Measurements from ENCODE around the gene MYT1.
"Not testable (repeated sequence)": the region's sequence is repeated elsewhere in the genome, so short reads cannot be mapped to it uniquely, and the experiment has no call there.

The MYT1 gene

DNA sequence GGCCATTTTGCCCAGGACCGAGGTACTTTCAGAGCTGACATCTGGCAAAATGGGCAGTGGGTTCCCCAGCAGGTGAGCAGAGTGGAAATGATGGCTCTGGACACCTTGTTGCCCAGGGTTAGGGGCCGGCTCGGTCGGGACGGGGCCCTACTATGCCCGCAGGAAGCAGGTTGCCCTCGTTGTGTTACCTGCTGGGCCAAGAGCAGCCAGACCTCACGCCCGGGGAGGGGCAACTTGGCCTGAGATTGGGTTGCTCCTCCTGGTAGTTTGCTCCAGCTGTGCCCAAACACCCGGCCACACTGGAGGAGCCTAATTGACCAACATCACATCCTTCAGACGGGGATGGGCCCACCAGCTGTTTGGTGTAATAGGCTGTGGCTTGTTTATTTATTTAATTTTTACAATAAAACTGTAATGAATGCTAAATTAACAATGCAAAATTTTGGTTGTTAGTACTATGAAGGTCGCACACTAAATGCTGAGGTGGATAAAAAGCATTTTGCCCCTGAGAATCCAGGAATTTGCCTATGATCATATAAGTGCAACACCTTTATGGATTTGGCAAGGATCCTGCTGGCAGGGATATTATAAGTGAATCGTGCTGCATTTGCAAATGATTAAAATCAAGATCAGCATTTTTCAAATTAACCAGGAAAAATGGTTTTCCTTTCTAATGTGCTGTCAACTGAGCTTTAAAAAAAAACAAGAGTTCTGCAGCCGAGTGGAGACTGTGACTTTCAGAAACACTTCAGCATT lies 64.7 kb downstream of the MYT1 start:
- in situ Hi-C loops (cut with MboI; ENCODE audit: low sequenced_read_pairs), result no loop called here

DNA sequence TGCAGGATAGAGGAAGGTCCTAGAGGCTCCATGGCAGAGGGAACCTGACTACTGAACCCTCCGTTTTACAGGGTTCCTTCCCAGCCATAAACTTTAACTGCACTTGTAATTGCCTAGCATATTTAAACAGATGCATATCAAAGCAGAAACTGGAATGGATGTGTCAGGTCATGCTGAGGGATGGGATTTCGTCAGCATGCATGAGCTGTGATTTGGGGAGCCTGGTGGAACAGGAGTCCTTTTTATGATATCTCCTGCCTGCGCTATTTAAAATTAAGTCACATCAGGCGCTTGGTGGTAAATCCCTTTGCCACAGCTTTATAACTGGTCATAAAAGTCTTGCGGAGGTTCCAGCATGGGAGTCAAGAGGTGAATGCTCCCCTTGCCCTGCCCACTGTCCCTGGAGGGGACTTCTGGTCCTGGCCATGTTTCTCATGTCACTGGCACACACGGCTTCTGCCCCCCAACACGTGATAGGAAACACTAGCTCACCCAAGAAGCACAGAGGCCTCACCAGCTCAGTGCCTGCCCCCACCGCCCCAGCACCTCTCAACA lies 65.3 kb downstream of the MYT1 start:
- in situ Hi-C loops (cut with MboI; ENCODE audit: low sequenced_read_pairs), result no loop called here

DNA sequence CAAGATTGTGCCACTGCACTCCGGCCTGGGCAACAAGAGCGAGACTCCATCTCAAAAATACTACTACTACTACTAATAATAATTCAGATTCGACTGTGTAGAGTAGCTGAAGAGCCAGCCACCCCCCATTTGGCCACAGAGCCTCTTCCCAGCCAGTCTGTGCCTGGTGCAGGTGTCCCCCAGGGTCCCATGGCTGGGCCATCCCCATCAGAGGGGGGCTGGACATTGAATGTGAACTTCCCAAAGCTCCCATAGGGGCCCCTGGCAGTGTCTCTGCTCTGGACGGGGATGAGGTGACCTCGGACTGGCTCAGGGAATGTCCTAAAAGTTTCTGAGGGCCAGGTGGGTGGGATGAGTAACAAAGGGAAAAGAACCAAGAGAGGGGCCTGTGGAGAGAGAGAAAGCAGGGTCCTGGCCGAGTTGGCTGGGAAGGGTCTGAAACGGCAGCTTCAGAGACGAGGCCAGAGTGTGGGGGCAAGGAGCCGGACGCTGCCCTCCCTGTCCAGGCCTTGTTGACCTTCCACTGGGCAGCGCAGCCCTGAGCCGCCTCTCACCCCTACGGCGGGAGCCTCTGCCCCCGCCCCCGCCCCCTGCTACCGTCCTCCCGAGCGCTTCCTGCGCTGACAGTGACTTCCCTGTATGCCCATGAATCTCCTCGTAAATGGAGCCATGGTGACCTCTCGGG lies 66.4 kb downstream of the MYT1 start:
- in situ Hi-C loops (cut with MboI; ENCODE audit: low sequenced_read_pairs), result no loop called here

DNA sequence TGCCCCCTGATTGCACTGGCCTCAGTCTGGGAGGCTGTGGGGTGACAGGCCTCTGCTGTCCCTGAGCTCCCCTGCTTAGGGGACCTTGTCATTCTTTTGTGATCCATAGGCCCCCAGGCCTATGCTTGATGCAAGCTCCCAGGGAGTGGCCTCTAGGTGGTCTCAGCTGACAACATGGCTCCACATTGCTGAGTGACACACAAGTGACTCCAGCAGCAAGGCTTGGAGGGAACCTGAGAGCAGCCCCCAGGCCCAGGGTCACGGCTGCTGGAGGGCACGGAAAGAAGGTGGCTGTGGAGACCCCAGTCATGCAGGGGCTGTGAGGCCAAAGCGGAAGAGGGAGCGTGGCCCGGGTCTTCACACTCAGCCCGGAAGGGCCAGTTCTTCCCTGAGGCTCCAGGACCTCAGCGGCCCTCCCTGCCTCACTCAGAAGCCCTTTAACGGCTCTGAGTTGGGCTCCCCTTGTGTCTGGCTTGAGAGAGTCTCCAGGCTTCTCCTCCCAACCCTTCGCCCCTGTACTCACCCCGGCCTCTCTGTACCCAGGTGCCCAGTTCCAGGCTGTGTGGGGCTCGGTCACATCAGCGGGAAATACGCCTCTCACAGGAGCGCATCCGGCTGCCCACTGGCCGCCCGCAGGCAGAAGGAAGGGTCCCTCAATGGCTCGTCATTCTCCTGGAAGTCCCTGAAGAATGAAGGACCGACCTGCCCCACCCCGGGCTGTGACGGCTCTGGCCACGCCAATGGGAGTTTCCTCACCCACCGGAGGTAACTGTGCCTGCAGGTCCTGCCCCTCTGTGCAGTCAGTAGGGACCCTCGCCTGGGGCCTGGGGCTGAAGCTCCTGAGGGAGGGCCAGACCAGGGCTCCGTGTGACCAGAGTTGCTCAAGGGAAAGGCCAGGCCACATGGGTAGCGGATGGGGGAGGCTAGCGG lies 67.6 kb downstream of the MYT1 start:
- in situ Hi-C loops (cut with MboI; ENCODE audit: low sequenced_read_pairs), result no loop called here

DNA sequence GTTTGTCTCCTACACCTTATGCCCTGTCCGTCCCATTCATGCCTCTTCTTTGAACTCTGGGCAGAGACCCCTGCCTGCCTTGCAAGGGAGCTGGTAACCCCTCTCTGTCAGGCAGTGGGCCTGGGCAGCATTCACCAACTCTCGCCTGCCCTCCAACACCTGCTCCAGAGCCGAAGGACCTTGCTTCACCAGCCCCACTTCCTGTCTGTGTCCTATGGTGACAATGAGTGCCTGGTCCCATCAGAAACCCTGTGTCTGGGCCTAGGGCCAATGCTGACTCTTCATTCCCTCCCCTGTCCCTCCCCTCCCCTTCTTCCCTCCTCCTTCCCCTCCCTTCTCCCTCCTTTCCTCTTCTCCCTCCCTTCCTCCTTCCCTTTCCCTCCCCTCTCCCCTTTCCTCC lies 68.5 kb downstream of the MYT1 start:
- in situ Hi-C loops (cut with MboI; ENCODE audit: low sequenced_read_pairs), result no loop called here

DNA sequence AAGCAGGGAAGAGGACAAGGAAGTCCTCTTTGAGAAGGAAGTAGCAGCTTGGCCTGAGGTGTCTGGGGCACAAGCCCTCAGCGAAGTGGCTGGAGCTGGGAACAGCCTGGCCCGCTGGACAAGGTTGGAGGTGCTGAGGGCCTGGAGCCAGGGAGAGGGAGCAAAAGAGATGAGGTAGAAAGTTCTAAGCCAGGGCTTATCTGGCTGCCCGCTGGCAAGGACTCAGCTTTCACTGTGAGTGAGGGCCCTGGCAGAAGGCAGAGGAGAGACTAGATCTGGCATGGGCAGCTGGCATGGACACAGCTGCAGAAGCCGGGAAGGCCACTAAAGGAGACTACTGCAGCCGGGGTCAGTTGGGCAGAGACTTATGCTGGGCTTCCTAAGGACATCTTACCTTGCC lies 69.5 kb downstream of the MYT1 start:
- in situ Hi-C loops (cut with MboI; ENCODE audit: low sequenced_read_pairs), result no loop called here

DNA sequence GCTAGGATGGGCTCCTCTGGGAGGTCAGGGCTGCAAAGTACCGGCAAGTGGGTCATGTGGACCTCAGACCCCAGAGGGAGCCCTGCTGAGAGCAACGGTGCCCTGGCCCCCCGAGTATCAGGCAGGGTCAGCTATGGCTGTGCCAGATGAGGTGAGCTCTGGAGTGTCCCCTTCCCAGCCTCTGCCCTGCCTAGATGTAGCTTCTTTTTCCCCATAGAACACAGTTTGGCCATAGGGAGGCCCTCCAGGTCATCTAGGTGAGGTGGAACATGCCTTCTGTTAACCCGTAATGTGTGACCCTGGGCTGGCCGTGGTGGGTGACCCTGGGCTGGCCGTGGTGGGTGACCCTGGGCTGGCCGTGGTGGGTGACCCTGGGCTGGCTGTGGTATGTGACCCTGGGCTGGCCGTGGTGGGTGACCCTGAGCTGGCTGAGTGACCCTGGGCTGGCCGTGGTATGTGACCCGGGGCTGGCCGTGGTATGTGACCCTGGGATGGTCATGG lies 70.1 kb downstream of the MYT1 start:
- in situ Hi-C loops (cut with MboI; ENCODE audit: low sequenced_read_pairs), result no loop called here

DNA sequence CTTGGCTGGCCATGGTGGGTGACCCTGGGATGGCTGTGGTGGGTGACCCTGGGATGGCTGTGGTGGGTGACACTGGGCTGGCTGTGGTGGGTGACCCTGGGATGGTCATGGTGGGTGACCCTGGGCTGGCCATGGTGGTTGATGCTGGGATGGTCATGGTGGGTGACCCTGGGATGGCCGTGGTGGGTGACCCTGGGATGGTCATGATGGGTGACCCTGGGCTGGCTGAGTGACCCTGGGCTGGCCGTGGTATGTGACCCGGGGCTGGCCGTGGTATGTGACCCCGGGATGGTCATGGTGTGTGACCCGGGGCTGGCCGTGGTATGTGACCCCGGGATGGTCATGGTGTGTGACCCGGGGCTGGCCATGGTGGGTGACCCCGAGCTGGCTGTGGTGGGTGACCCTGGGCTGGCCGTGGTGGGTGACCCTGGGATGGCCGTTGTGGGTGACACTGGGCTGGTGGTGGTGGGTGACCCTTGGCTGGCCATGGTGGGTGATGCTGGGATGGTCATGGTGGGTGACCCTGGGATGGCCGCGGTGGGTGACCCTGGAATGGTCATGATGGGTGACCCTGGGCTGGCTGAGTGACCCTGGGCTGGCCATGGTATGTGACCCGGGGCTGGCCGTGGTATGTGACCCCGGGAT lies 70.8 kb downstream of the MYT1 start:
- in situ Hi-C loops (cut with MboI; ENCODE audit: low sequenced_read_pairs), result not testable (repeated sequence)

DNA sequence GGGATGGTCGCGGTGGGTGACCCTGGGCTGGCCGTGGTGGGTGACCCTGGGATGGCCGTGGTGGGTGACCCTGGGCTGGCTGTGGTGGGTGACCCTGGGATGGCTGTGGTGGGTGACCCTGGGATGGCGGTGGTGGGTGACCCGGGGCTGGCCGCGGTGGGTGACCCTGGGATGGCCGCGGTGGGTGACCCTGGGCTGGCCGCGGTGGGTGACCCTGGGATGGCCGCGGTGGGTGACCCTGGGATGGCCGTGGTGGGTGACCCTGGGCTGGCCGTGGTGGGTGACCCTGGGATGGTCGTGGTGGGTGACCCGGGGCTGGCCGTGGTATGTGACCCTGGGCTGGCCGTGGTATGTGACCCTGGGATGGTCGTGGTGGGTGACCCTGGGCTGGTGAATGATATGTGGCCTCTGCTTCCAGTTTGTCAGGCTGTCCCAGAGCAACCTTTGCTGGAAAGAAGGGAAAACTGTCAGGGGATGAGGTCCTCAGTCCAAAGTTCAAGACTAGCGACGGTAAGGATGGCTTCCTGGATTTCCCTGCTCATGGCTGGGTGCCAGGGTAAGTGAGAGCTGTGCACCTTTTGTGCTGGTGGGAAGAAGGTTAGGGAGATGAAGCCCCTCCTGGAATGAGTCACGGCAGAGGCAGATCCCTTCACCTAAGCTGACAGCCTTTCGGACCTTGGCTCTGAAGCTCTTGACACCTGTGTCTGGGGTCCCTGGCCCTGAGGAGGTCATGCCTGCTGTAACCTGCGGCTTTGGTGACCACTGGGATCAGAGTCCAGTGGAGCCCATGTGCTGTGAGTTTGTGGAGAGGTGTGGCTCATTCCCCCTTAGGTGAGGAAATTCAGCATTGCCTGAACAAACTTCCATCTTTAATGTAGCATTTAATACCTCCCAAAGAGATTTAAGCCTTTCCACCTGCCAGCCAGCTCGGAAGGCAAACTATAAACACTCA lies 72.2 kb downstream of the MYT1 start:
- in situ Hi-C loops (cut with MboI; ENCODE audit: low sequenced_read_pairs), result no loop called here

DNA sequence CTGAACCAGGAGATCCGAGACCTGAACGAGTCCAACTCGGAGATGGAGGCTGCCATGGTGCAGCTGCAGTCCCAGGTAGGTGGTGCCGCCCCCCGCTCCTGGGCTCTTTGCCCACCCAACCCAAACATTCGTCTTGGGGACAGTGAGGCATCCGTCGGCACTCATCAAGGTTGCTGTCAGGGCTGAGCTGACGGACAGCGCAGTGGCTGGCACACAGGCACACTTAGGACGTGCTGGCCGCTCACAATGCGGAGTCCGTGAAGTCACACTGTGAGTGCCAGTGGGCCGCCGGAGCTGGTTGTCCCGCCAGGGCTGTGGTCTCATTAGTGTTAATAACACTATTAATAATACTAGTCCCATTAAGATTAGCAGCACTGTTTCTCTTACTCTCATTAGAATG lies 73.1 kb downstream of the MYT1 start:
- in situ Hi-C loops (cut with MboI; ENCODE audit: low sequenced_read_pairs), result no loop called here

DNA sequence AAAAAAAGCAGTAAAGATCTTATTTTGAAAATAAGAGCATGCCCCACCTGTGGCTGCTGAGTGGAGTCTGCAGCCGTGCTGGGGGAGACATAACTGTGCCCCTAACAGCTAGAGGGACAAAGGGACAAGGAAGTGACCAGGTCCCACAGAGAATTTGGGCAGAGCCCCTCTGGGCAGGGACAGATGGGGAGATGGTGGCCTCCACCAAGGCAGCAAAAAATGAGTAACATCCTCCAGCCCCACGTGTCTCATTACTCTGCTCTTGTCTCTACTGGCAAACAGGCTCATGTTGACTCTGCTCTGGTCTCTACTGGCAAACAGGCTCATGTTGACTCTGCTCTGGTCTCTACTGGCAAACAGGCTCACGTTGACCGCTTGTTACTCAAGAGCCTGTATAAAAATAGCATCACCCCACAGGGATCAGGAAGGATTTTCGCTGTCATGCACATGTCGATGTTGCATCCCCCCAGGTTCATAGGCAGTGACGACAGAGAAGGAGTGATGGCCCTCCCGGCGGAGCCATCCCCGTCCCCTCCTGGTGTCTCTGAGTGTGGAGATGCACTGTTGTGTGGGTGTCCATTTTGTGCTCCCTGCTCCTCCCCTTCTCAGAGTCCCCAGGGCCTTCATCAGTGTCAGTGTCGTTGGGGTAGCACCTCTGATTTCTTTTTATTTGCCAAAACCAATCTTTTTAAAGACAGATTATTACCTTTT lies 74.0 kb downstream of the MYT1 start:
- in situ Hi-C loops (cut with MboI; ENCODE audit: low sequenced_read_pairs), result no loop called here

DNA sequence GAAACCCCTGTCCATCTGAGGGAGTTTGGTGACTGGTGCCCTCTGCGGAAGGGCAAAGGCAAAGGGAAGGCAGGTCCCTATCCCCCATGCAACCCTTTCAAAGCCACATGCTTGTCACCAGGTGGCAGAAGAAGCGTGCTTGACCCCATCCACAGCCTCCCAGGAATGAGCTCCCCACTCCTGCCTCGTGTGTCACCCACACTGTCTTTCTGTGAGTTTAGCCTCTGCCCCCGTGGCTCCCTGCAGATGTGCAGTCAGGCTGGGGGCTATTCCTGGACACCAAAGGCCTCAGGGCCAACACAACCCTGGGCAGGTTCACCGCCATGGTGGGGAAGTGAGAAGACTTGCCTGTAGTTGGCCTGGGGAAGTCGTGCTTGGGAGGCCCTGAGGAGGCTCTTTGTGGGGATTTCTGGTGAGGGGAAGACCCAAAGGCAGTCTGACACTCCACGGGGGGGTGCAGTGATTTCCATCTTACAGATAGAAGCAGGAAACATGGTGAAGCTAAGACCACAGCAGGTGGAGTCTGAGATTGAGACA lies 74.7 kb downstream of the MYT1 start:
- in situ Hi-C loops (cut with MboI; ENCODE audit: low sequenced_read_pairs), result no loop called here

DNA sequence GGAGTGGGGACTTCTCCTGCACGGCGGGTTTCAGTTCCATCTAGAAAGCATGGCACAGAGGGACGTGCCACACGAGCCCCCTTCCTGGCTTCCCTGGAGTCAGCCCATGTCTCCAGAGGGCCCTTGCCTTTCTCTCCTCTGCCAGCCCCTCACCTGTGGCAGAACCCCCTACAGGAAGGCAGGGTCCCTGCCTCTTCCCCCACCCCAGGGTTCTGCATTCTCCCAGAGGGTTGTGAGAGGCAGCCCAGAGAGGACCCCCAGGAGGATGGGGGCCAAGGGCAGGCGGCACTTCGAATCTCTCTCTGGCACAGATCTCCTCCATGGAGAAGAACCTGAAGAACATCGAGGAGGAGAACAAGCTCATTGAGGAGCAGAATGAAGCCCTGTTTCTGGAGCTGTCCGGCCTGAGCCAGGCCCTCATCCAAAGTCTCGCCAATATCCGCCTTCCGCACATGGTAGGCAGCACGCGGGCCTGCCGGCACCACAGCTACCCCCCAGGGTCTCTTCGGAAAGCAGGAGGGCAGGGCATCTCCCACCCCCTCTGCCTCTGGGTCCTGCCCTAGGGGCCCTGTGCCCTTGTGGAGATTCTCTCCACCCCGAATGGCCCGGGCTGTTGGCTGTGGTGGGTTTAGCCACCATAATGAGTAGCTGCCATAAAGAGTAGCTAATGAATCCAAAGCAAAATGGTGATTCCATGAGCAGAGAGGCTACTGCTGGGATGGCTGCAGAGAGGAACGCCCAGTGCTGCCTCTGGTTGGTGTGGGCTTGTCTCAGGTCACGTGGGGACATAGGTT lies 75.4 kb downstream of the MYT1 start:
- in situ Hi-C loops (cut with MboI; ENCODE audit: low sequenced_read_pairs), result no loop called here

DNA sequence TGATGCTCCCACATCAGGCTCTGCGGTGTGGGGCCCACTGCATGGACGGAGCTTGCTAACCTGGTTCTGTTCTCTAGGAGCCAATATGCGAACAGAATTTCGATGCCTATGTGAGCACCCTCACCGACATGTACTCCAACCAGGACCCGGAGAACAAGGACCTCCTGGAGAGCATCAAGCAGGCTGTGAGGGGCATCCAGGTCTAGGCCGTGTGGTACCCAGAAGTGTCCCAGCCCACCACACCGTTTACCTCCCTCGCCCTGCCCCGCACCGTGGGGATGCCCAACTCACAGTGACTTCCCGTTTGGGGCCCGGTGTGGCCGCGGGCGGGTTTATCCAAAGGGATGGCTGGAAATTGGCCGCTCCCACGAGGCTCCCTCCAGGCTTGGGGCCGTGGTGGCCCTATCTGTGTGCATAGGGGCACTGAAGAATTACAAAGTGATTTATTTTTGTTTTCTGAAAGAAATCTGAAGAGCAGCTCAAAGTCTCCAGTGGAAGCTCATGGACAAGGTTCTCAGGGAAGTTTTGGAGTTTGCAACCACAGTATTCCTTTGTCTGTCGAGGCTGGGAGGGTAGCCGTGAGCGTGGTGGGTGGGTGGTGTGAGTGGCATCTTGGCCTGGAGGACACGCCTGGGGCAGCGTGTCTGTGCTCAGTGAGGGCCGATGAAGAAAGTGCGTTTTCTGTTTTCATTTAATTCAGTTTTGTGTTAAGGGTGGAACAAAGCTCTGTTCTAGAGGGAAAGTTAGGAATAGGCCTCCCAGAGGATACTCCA lies 76.2 kb downstream of the MYT1 start:
- in situ Hi-C loops (cut with MboI; ENCODE audit: low sequenced_read_pairs), result no loop called here

DNA sequence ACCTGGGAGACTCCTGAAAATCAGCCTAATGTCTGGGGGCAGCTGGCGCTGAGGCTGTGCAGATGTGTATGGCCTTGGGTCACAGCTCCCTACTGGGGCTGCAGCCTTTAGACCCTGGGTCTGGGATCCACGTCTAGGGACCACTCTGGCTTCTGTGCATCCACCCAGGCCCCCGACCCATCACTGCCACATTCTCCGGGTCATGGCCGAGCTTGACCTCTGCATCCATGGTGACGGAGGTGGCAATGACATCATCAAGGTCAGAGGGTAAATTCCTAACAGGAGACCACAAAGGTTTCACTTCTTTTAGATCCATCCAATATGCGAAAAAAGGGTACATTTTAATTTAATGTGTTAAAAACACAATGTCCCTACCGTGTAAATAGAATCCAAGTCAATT lies 76.8 kb downstream of the MYT1 start:
- in situ Hi-C loops (cut with MboI; ENCODE audit: low sequenced_read_pairs), result no loop called here

DNA sequence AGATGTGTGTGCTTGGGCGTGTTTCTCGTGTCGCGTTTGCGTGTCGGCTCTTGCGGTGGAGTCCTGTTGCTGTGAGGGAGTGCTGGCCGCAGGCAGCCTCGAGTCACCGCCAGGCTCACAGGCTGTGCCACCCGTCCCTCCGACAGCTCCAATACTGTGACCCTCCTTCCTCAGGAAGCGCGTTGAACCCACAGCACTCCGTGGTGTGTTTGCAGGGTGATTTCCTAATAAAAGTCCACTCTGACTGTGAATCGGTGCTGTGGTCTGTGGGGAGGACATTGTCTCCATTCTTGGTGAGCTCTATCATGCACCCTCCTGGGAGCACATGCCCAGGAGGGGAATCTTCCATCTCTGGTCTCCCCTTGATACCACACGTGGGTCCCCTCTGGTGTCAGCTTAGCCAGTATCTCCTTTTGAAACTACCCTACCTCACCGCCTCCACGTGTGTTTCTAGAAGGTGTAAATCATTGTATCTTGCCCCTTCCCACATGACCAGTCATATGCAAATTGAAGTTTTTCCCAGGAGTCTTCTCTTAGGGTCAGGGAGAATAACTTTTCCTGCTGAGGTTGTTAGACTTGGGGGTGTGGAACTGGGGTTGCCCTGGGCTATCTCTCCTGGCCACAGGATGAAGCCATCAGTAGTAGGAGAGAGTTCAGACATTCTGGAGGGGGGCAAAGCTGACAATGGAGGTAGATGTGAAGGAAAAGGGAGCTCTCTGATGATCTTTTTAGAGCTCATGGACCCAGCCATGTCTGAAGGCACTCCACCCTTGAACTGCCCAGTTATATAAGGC lies 77.9 kb downstream of the MYT1 start:
- in situ Hi-C loops (cut with MboI; ENCODE audit: low sequenced_read_pairs), result no loop called here

Measured in hTERT RPE-1 (cell line).